ENCODE data around the gene HOXB3.

Gene HOXB3

DNA sequence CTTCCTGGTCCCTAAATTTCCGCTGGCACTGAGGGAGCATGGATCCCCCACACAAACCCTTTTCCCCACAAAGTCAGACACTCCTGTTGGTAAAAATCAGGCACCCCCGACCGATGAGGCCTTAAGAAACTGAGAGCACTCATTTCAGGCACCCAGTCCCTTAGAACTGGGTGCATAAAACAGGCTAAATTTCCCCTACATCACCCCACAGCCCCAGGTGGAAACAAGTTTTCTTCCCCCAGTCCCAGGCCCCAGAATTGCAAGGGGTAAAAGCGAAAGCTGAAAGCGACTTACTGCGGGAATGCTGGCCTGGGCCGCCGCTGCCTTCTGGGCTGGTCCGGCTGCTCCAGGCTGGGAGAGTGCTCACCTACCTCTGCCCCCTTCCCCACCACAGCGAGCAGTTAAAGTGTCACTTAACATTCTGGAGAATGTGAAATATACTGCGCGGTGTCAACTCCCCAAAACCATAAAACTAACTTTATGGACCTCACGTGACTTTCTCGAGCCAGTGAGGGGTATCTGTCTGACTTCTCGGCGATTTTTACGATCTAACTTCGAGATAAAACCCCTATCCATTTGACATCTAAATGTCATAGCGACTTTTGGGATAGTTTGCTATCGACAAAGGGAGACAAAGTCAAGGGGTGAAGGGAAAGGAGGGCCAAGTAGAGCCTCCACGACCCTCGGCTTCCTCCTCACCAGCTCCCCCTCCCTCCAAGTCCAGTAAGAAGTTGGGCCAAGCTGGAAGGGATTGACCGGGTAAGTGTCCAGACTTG is at the start of gene HOXB3:
TSS of gene HOXB3 (minus strand) at position 411 of the 776 bp plus-strand sequence. CDS start 37,767 bp downstream, outside the sequence.
- no peak for DNase-seq

DNA sequence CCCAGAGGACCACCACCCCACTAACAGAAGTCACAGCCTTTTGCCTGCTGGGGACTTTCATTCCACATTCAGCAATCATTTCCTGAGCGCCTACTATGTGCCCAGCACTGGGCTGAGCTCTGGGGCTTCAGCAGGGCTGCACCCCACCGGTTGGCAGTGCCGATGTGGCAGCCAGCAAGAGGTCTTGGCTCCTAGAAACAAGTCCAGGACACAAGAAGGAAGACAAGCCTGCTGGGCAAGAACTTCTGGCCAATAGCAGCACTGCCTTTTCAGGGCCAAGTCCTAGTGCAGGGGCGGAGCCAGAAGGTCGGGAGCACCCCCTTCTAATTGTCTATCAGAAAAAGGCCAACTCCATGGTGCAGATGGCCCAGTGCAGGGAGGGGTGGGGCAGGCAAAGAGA is 49.1 kb upstream of the HOXB3 start:
- DNase-seq: no peak

DNA sequence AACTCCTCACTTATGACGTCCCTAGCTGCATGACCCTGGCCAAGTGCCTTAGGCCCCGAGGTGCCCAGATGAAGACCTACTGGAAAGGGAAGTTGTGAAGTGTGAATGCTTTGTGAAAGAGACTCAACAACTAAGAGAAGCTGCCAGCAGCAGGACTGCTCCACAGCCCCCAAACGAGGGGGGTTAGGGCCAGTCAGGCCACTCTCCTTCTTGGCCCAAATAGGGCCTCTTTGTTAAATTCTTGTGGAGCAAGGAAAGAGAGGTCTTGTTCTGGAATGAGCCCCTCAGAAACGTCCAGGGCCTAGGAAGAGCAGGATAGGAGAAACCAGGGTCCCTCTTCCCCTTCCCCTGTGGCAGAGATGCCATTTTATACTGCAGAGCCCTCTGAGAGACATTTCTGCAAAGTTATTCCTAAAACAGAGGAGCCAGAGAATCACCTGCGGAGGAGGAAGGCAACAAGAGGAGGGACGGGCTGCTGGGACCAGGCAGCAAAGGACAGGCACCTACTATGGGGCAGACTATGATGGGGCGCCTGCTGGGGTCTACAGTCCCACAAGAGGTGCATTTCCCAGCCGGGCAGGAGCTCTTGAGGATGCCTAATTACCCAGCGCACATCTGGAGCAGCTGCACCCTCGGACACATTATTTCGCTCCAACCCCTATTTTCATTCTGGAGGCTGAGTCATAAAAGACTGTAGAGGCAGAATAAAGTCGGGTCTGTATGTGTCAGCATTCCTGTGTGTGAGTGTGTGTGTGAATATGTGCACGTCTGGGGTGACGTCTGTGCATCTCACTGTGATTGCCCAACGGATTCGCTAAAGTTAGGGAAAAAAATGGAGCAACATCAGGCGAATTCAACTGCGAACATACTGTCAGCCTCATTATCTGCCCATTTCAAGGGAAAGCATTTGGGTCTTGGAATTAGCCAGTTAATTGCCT is 47.6 kb upstream of the HOXB3 start:
- DNase-seq: no peak

DNA sequence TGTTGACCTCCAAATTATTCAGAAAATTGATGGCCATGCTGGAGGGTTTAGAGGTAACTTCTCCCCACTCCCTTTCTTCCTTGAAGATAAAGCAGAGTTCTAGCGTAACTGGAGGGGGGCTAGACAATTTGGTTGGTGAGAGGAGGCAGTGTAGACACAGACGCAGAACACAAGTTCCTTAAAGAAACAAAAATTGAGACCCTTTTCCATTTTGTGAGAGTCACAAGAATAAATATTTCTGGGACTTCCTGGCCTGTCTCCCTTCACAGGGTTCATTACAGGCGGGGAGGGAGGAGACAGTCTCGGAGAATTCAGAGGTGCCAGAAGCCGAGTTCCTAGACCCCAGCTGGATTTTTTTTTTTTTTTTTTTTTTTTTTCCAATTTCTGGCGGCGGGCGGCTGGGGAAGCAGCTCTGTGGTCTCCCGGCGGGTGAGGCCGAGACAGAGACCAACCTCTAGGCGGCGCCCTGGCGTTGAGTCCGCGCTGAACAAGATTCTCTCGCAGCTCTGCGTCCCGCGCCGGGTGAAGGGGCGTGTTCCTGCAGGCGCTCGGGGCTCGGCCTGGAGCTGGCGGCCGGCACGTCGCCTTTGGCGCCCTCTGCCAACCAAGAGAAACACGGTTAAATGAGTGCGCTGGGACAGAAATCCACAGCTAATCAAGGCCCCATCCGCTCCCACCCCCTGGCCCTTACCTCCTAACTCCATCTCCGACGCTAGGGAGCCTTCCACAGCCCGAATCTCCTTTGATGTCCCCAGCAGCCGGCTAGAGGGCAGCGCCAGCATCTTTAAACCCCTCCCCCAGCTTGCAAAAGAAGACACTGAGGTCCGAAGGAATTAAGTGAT is 46.4 kb upstream of the HOXB3 start:
- peak; percentile 40 for DNase-seq

DNA sequence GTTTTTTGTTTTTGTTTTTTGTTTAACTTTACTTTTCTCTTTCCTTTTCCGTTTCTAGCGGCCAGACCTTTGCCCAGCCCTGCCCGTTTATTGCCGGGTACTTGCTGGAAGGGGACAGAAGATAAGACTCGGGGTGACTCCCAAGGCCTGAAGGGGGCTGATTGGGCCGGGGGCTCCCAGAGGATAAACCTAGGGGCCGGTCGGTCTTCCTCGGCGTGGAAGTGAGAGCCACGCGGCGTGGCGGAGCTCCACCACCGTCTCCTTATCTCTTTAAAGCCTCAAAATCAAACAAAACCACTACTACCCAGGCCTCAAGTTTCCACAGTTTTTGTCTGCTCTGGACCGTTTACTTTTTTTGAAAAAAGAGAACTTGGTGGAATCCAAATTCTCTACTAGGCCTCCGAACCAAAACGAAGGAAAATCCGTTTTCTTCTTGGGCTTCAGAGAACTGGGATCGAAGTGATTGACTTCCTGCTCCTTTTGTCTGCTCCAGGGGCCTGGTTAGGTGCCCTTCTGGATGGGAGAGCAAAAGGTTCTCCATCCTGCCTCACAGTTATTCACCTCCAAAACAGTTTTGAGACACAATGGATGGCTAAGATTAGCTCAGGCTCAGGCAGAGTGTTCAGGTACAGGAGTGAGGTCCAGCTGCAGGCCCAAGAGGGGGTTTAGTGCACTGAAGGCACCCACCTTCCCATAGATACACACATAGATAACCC is 44.6 kb upstream of the HOXB3 start:
- DNase-seq: no peak

DNA sequence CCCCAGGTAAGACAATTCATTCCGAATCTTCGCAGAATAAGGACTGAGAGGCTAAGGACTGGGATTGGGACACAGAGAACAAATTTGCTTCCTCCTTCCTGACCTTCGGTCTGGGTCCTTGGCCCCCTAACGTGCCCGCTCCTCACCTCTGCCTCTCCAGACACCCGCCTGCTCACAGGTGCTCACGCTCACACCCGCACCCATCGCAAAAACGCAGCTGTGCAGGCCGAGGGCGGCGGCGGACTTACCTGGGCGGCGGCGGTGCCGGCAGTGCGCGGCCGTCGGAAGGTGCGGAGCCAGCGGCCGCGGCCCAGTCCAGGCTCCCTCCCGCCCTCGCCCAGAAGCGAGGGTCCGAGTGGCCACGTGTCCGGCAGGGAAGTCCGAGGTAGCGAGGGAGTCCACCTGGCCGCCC is 43.2 kb upstream of the HOXB3 start:
- DNase-seq: no peak

DNA sequence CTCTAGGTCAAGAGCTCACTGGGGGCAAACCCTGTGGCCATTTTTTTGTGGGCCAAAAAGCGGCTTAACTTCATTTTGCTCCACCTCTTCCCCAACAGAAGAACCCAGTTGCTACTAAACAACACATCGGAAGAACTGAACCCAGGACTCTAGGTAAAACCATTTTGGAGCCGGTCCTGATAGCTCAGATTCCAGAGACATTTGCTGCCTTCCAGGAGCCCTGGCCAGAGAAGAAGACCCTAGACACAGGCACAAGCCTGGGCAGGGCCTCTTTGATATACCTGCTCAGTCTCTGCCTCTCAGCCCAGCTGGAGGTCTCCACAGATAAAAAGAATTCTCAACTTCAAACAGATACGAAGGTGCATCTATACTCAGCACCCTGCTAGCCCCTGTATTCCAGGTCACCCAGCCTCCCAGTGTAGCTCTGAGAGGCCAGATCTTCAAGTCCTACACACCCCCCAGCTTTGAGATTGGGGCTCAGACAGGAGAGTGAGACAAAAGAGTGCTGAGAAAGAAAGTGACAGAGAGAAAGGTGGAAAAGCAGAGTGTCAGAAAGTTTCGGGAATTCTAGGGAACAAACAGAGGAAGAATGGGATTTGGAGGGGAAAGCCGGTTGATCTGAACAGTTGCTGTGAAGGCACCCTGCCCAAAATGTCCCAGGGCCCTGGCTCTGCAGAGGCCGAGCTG is 42.7 kb upstream of the HOXB3 start:
- no peak for DNase-seq

DNA sequence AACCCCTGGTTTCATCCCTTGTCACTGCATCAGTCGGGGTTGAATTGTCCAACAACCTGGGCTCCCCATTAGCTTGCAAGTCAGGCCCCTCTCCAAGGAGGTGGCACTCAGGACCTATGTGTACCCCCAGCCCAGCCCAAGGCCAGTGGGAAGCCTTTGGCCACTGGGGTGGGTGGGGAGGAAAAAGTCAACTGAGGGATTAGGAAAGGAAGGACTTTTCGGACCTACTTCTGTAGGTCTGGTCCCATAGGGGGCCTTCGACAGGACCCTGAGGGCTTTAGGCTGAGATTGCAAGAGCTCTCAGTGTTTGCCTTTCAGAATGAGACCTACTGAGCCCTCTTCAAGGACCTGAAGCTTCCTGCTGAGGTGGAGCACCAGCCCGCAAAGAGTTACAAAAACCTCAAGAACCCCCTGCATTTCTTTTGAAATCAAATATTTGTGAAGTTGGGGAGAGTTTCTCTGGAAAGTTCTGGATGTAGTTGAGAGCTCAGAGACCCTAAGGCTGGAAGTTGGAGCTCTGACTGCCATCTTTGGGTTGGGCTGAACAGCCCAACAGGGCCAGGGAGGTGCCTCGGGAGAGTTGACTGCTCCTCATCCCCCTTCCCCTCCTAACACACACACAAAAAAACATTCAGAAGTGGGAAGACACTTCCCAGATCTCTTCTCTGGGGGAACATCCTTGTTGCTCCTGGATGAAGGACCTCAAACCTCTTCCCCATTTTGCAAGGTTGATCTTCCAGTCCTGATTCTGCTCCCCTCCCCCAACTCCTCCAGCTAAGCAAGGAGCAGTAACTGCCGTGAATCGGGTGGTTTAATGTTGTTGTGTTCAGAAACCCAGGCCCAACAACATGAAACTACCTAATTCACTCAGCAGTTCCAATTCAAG is 41.9 kb upstream of the HOXB3 start:
- no peak for DNase-seq

DNA sequence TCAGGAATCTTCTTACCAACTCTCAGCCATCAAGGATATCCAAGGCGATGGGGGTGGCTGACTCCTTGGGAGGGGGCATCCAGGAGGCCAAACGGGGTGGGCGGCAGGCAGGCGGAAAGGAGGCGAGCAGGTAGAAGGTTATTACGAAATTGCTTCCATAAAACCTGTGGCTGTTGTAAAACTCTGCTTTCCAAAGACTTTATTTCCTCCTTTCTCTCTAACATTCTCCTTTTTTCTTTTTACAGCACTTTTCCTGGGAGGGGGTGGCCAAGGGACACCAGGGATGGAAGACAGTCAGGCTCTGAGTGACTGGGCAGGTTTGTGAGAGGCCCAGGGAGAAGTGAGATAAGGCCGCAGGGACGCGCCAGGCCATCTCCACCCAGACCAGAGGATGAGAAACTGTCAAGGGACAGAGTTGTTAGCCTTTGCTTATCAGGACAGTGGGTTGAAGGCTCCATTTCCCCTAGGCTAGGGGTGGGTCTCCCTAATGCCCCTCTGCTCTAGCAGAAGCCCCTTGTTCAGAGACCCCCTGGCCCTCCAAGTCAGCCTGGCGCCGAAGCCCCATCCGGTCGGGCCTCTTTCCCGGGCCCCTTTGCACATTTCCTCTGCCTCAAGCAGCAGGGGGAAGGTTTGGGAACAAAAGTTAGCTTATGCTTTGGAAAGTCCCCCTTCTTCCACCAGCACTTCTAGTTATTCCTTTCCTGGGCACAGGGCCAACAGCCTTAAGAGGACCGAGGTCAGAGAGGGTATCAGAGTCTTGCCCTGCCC is 41.1 kb upstream of the HOXB3 start:
- no peak for DNase-seq

DNA sequence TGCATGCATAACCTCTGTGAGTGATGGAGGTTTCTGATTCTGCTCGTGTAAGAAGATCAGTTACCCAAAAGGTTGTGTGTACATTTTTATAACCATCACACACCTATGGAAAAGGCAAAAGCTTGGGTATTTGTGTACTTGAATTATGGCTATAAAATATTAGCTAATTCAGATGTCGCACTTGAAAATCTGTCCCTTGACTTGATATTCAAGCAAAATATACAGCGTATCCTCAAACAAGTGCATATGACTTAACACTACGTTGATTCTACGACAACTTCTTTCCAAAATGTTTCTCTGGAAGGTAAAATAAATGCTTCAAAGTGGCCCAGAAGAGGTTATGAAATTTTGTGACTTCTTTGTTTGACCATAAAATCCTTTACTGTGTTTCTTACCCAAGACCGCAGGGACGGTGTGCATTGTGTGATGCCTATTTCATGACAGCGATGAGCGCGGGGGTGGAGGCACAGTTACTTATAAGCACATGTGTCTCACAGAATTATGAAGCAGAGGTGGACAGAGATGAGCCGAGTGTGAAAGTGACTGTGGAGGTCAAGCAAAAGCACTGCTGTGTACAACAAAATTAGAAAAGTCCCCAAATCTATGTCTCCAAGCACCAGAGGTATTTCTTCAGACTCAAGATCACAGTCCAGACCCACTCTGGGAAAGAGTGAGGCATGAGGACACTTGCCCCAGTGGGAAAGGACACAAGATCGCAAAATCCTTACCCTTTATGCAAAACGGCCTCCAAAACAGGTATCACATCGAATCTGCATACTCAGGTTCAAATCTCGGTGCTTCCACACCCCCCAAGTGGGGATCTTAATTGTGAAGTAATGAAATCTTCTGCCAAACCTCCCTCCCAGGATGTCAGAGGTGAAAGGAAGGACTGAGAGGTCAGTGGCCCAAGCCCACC is 40.2 kb upstream of the HOXB3 start:
- DNase-seq: no peak

DNA sequence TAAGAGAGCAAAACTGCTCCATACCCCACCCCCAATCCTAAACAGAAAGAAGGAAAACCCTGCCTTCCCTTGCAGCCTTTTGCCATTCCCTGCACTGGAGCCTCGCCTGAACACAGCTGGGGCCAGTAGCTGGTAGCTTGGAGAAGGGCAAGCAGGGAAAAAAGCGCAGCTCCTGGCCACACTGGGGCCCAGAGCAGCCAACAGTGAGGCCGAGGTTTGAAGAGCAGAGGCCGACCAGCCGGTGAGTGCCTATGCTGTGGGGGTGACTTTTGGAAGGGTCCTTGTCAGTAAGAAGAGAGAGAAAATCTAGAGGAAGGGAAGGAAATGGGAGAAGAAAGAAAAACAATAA is 39.3 kb upstream of the HOXB3 start:
- no peak for DNase-seq

DNA sequence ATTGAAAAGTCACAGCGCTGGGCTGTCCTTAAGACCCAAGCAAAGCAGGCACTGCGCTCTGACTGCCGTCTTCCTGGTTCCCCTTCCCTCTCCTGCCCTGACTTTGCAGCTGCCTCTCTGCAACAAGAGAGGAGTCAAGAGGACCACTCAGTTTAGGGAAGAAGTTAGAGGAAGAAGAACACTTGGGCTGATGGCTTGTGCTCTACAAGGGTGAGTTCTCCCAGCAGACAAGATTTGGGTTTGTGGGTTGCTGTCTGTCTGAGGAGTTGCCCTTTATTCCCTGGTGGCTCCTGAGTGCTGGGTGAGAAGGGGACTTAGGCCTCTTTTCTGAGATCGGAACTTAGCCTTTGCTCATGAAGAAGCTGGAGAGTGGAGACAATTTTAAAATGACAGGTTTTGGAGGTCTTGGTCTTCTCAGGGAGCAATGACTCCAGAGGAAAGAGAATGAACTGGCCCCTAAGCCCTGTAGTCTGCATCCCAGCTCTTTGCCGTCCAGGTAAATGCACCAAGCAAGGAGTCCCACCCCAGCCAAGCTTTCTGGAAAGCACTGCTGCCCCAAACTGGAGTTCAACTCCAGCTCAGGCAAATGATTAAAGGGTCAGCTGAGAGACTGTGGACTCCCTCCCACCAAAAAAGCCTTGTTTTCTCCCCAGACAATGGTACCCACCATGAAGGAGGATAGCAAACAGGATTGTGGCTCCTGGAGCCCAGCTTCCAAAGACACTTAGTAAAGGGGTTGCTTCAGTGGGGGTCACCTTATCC is 38.8 kb upstream of the HOXB3 start:
- DNase-seq: no peak

DNA sequence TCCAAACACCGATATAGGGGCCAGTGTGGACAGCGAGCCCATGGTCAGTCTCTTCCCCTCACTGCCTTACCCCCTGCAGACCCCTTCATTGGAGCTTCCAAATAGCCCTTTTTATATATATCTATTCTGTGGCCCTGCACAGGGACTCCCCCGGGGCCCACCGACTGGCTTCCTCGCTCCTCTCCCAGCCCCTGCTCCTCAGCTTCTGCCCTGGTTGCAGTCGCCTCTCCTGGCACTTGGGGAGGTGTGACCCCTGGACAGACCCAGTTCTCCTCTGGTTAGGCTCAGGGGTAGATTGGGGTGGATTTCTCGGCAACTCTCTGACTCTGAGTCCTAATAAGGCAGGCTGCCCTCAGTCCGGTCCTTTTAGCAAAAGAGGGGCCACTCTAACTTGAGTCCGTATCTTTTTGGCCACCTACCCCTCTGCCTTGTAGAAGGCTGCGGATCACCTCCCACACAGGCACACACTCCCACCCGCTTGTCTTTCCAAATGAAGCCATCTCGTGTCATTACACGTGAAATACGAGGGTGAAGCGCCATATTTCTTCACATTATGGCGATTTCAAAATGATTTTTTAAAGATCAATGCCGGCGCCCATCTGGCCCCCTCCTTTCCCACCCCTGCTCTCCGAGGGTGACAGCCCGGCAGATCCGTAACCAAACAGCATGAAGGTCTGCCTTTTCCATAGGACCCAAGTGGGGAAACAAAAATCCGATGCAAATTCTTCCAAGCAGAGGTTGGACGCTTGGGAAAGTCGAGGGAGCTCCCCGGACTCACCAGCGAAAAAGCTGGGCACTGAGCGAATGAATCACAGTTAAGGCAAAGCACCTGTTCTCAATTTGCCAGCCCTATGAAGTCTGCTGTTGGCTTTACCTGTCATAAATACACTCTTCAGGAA is 37.8 kb upstream of the HOXB3 start:
- DNase-seq: no peak

DNA sequence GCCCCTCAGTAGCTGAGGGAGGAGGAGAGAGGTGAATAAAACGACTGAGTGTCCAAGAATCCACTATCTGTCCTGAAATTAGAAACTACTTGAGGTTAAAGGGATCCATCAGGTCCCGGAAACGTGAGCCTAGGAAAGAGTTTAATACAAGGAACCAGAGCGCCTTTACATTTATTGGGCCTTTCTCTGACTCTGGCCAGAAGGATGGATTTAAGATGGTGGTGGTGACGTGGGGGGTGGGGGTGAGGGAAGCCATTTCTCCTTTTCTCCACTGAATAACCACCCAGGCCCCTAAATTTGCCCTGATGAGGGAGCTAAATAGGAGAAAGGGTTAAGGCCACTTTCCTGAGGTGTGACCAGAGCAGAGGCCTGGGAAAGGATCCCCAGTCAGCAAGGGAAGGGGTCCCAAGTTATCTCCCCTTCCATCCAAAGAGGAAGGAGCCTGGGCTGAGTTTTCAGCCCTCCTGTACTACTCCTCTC is 37.1 kb upstream of the HOXB3 start:
- DNase-seq: no peak

DNA sequence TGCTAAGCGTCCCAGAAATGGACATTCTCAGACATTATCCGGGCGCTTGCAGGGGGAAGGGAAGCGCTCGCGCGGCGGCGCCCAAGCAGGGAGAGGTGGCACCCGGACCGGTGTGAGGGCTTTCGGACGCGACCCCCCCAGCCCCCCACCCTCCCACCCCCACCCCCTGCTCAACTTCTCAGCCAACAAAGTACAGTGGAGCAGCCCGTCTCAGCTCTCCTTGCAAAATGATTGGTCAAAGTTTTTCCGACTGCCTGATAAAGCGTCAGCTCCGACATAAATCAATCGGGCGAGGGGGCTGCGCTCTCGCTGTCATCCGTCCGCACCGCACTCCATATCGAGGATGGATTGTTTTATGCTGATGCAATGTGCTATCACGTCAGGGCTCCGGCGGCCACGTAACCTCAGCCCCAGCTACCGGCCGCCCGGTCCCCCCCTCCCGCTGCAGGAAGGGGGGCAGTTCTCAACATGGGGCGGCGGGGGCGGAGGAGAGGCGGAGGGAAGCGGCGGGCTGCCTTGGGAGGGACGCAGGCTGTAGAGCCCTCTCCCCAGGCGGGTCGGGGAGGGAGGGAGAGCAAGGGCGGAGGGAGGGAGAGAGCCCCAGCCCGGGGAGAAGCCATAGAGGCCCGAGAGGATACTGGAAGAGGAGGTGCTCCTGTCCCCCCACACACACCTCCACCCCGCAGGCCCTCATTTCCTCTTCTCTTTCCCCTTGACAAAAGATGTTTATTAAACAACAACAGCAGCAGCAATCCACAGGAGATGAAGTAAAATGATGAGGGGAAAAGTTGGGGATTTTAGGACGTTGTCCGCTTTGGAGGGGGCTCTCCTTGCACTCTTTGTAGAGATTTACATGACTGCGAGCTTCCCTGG is 36.4 kb upstream of the HOXB3 start, which contains the start of gene HOXB9:
TSS of gene HOXB9 (minus strand) at position 114 of the 873 bp plus-strand sequence. CDS start at position 25, 89 bp downstream.
- no peak for DNase-seq

All from activated effector memory CD4-positive, alpha-beta T cell treated with Interleukin-2 at 50 U/mL for 16 hours (primary cell).